CD4-positive, alpha-beta T cell treated with Interleukin-17A for 4 hours (primary cell): Measurements from ENCODE around the gene RNF138.
"Not testable (repeated sequence)": the region's sequence is repeated elsewhere in the genome, so short reads cannot be mapped to it uniquely, and the experiment has no call there.

ENCODE experiments used
- DNase-seq: peaks from one replicate; pipeline ENCODE4 v3.0.0-alpha.2; 2020; ENCODE audit warnings: mixed read lengths

RNF138 gene

GRCh38 chr18:32091724-32092421 lies at the start of gene RNF138:
Gene RNF138 (plus strand): TSS chr18:32091874. CDS start chr18:32092777, 903 bp downstream.
- peak; percentile 88 for DNase-seq

GRCh38 chr18:32042337-32042736 lies 49.3 kb upstream of the RNF138 start:
- no peak for DNase-seq

DNA sequence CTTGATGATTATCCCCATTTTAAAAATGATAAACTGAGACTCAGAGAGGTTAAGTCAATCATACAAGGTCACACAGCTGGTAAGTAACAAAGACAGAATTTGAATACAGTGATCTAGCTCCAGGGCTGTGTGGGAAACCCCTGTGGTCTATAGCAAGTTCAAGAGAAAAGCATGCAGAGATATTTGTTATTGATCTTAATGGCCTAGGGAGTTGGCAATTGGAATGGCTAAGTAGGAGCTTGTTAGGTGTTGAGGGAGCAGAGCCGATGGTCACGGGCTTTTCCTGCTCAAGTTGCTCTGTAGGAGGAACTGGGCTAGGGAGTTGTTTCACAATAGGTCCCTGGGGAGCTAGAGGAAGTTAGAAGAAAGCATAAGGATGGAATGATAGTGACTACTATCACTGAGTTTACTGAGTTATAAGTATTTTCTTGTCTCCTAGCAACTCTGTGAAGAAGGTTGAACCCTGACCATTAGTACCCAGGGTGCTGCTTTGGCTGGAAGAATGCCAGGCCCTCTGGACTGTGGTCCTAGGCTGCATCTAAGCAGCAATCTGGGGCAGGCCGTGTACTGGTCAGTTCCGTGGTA lies 43.1 kb upstream of the RNF138 start:
- DNase-seq: no peak

- peak; percentile 52 for DNase-seq
Measured at GRCh38 chr18:32049393-32050171, 42.1 kb upstream of the RNF138 start.

- DNase-seq: no peak
Measured at GRCh38 chr18:32056613-32057358, 34.9 kb upstream of the RNF138 start.

DNA sequence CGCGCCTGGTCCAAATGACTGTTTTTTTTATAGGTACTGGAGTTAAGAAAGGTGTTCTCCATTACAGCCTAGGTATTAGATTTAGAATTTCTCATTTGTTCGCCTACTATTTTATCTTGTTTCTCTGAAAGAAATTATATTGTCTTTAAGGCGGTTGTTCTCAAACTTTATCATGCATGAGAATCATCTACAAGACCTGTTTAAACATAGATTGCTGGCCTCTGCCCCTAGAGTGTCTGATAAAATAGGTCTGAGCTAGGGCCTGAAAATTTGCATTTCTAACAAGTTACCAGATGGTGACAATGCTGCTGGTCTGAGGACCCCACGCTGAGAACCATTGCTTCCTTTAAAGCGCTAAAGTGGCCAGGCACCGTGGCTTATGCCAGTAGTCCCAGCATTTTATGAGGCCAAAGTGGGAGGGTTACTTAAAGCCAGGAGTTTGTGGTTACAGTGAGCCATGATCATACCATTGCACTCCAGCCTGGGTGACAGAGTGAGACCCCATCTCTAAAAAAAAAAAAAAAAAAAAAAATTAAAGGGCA lies 34.0 kb upstream of the RNF138 start:
- DNase-seq: no peak

DNA sequence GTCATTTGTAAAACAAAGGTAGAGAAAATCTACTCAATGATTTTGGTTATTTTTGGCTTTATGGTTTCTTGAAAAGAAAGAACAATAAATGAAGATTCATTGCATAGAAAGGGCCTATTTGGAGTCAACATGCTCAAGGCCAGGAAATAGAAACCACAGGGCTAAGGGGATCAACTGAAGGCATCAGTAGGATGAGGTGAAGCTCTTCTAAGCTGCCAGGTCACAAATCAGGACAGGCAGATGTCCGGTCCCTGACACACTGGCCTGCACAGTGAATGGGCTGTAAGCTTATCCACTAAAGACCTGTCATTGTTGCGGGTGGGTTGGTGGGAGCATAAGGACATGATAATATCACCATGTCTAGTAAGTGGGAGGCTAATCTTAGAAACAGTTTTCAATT lies 31.6 kb upstream of the RNF138 start:
- DNase-seq: no peak

- DNase-seq: no peak
Measured at GRCh38 chr18:32067375-32068167, 24.1 kb upstream of the RNF138 start.

DNA sequence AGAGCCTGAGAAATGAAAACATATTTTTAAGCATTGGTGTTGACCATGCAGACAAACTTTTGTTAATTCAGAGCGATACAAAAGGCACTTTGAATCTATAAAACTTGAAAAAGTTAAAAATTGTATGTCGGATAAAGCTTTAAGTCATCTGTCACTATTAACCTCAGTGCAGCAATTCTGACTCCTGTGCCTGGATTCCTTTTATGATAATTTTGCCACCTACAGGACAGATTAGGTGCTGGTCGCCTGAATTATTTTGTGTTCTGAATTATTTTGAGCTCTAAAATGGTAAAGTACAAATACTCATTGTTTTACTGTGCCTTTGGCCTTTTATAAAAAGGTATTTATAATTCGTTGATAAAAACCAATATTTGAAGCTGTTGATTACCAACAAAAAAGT lies 19.4 kb upstream of the RNF138 start:
- DNase-seq: peak; percentile 18

DNA sequence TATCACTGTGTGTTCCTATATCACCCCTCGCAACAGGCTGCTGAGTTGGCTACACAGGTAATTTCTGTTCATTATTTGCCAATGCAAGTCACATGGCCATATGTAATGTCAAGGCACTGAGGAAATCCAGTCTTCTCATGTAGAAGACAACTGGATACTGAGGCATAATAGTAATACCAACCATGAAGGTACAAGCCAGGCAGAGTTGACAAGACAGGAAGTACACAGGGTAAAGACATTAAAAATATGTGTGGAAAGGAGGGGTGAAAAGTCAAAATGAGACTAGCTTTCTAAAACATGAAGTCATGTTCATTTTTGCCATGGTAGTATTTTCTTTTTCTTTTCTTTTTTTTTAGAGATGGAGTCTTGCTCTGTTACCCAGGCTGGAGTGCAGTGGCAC lies 17.5 kb upstream of the RNF138 start:
- no peak for DNase-seq

GRCh38 chr18:32078845-32079244 lies 12.8 kb upstream of the RNF138 start:
- DNase-seq: no peak

- no peak for DNase-seq
Measured at GRCh38 chr18:32081881-32082280, 9.8 kb upstream of the RNF138 start.

DNA sequence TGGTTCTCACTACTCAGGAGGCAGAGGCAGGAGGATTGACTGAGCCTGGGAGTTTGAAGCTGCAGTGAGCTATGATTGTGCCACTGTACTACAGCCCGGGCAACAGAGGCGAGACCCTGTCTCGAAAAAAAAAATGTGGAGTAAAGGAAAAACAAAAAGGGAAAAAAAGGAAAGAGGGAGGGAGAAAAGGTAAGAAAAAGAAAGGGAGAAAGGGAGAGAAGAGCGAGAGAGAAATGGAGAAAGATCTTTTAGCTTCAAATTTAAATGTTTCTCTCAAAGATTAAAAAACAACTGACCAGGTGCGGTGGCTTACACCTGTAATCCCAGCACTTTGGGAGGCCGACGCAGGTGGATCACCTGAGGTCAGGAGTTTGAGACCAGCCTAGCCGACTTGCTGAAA lies 7.9 kb upstream of the RNF138 start:
- DNase-seq: no peak

DNA sequence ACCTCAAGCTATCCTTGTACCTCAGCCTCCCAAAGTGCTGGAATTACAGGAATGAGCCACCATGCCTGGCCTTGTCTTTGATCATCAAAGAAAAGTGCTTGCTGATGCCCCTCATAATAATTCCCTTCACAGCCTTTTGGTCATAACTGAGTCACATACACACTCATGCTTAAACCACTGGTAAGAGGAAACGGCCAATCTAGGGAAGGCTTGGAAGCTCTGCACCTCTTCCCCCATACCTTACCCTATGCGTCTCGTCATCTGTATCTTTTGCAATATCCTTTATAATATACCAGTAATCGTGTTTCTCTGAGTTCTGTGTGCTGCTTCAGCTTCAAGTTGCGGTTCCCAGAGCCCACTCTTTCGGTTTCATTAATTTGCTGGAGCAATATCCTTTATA lies 4.8 kb upstream of the RNF138 start:
- DNase-seq: no peak

- DNase-seq: not testable (repeated sequence)
Measured at GRCh38 chr18:32090831-32091230, 843 bp upstream of the RNF138 start.

DNA sequence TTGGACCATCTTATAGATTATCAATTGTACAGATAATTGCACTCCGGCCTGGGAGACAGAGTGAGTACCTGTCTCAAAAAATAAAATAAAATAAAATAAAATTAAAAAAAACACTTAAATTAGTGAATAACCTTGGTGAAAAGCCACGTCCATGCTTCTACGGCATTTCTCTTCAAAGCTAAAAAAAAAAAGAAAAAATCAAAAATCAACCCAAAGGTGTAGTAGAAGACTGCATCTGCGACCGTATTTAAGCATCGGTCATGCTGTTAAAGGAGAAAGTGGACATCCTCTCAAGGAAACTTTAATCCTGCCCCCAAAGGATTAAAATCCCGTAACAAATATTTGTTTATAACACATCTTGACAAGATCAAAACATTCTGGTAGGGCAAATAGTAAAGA lies 350 bp upstream of the RNF138 start:
- DNase-seq: no peak

DNA sequence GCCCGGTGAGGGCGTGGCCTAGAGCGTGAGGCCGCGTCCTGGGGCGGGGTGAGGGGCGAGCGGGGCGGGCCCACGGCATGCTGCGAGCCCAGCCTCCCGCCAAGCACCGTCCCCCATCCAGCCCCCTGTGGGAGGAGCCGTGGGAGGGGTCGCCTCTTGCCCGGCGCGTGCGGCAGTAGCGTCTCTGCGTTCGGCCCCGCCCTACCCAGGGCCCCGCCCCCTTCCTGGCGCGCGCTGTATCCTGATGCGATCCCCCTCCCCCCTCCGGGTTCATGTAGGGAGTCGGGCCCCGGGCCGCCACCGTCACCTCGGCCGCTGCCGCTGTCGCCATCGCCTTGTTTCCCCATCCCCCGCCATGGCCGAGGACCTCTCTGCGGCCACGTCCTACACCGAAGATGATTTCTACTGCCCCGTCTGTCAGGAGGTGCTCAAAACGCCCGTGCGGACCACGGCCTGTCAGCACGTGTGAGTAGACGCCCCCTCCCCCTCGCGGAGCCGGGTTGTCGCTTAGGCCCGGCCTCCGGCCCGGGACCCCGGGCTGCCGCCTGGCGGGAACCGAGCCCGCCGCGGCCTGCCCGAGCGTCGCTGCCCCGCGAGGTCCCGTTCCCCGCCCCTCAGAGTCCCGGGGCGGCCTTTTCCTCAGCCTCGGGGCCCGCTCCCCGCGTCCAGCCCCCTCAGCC lies 888 bp downstream of the RNF138 start:
- DNase-seq: peak; percentile 100

DNA sequence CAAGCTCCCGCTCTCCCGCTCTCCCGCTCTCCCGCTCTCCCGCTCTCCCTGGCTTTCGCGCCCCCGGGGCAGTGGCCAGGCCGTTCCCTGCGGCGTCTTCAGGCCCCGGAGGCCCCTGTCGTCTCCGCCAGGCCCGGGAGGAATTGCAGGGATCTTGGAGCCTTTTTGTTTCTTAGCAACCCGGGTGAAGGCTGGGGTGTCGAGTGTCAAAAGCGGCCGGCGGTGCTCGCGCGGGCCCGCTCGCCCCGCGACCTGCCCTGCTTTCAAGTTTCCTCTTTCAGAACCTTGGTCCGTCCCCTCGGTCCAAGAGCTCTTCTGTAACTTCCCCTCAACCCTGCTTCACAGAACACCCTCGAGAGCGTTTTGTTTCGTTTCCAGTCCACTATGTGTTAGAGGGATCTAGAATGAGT lies 1.4 kb downstream of the RNF138 start:
- peak; percentile 45 for DNase-seq

GRCh38 chr18:32093523-32093922 lies 1.8 kb downstream of the RNF138 start:
- DNase-seq: peak; percentile 14

DNA sequence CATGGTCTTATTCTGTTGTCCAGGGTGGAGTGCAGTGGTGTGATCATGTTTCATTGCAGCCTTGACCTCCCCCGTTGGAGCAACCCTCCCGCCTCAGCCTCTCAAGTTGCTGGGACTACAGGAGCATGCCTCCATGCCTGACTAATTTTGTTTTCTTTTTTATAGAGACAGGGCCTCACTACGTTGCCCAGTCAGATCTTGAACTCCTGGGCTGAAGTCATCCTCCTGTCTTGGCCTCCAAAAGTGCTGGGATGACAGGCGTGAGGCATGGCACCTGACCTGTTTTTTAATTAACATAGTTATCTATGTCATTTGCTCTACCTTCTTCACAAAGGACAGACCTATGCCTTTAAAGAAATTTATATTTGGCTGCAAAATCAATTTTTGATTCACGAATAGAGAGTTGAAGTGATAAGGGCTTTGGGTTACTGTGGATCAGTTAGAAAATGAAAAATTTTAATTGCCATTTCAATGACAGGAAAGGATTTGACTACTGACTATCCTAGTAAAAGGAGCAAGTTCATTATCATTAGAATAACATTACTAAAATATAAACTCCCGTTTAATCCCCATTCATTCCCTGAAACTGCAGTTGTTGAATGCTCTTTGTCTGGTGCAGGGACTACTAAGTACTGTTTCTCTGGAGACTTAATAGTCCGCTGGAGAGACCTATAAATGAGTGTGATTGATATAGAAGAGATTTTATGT lies 3.7 kb downstream of the RNF138 start:
- no peak for DNase-seq

DNA sequence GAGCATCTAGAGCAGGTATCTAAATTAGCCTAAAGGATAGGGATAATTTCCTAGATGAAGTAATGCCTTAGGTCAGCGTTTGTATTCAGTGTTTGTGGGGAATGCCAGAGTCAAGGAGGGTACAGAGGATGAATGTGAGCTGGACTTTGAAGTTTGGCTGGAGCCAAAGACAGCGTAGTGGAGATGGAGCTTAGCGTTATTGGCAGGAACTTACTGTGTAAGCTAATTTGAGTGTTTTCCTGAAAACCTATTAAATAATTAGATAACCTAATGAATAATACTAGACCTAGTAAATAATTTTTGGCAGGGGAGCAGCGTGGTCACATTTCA lies 4.2 kb downstream of the RNF138 start:
- no peak for DNase-seq
